ENCODE results near the gene CDKN2C. TPM values are rescaled to one million over a fixed set of nuclear protein-coding genes. Genes with fewer than 3 reads are reported as not detected.

CDKN2C gene
- total and polyA plus RNA-seq, 3 donors from 2014 or later: 7.4 to 9.5 (median 8.8) TPM

DNA sequence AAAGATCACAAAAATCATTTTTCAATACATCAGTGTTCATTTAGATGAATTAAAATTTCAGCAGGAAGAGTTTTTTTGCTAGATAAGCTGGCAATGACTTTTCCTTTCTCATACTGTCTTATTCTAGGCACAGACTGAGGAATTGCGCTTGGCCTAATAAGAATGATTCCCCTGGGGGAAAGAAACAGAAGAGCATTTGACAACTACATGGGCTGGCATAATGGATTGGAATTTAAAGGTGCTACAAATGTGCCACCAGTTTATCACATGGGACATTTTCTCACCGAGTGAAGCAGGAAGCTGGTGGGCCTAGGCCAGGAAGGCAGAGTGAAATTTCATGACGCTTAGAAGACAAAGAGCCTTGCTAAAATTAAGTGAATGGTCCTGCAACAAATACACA, 39.3 kb downstream of the CDKN2C start:
- no peak overlapping the region for H3K4me3 ChIP-seq
- no peak overlapping the region for H3K27ac ChIP-seq
- no peaks in the 10 kb centered on the region for H3K27me3 ChIP-seq
- whole genome bisulfite sequencing, 2 donors: 77 to 80% methylated on average over 3 of the region's 3 CpGs
- H3K9me3 ChIP-seq: no peaks in the 10 kb centered on the region
- intact Hi-C loops (cut with DNase I; ENCODE audit: low total_unique reads): no loop called here
- TF ChIP-seq, protein P1, sequence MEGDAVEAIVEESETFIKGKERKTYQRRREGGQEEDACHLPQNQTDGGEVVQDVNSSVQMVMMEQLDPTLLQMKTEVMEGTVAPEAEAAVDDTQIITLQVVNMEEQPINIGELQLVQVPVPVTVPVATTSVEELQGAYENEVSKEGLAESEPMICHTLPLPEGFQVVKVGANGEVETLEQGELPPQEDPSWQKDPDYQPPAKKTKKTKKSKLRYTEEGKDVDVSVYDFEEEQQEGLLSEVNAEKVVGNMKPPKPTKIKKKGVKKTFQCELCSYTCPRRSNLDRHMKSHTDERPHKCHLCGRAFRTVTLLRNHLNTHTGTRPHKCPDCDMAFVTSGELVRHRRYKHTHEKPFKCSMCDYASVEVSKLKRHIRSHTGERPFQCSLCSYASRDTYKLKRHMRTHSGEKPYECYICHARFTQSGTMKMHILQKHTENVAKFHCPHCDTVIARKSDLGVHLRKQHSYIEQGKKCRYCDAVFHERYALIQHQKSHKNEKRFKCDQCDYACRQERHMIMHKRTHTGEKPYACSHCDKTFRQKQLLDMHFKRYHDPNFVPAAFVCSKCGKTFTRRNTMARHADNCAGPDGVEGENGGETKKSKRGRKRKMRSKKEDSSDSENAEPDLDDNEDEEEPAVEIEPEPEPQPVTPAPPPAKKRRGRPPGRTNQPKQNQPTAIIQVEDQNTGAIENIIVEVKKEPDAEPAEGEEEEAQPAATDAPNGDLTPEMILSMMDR (IDR thresholded peaks at IDR 0.05): no peak
- TF ChIP-seq POLR2A (IDR thresholded peaks at IDR 0.05): no peak
- no peaks in the 10 kb centered on the region for H3K4me1 ChIP-seq
- H3K36me3 ChIP-seq (ENCODE audit: low read depth, missing control alignments): no peaks in the 10 kb centered on the region
- DNase-seq: no peak

DNA sequence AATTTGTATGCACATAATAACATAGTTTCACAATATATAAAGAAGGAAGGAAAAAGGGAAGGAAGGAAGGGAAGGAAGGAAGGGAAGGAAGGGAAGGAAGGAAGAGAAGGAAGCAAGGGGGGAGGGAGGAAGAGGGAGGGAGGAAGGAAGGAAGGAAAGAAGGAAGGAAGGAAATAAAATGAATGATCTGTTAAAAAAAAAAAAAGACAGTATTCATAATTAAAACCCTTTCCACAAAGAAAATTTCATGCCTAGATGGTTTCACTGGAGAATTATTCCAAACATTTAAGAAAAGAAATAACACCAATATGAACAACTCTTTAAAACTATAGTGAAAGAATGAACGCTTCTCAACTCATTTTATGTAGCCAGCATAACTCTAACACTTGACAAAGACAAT, 44.8 kb downstream of the CDKN2C start:
- intact Hi-C loops (cut with DNase I; ENCODE audit: low total_unique reads): no loop called here
- Histone ChIP-seq H3K36me3 (ENCODE audit: low read depth, missing control alignments) (no peaks in the 10 kb centered on the region), H3K9me3 (no peaks in the 10 kb centered on the region), H3K4me1 (no peaks in the 10 kb centered on the region), H3K27ac (no peak overlapping the region), H3K27me3 (no peaks in the 10 kb centered on the region), H3K4me3 (no peak overlapping the region)
- TF ChIP-seq POLR2A (IDR thresholded peaks at IDR 0.05): no peak
- TF ChIP-seq, protein P1 (IDR thresholded peaks at IDR 0.05): no peak
- DNase-seq: no peak
- 84 to 90% methylated on average over 1 of the region's 1 CpG for WGBS, 2 donors

DNA sequence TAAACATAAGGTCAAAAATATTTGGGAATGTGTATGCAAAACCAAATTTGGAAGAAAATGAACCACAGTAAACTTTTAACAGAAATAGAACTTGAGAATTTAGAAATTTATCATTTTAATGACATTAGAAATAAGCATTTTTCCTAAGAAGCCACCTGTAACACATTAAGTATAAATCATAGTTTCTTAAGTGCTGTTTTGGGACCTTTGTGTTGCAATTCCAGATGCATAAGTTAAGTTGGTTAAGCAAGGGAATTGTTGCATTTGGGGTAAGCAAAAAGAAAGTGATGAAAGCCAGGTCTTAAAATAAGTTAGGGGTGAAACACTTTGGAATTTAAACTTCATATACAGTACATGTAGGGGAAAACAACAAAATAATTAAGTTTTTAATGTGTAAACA, 49.8 kb downstream of the CDKN2C start:
- intact Hi-C loops (cut with DNase I; ENCODE audit: low total_unique reads): no loop called here

More for the DNA sequence above, 49.8 kb downstream of the CDKN2C start:
- Histone ChIP-seq H3K4me1 (no peaks in the 10 kb centered on the region), H3K4me3 (no peak overlapping the region), H3K27me3 (no peaks in the 10 kb centered on the region), H3K27ac (no peak overlapping the region), H3K9me3 (no peaks in the 10 kb centered on the region), H3K36me3 (ENCODE audit: low read depth, missing control alignments) (no peaks in the 10 kb centered on the region)
- DNase-seq: no peak
- TF ChIP-seq, protein P1 (IDR thresholded peaks at IDR 0.05): no peak
- TF ChIP-seq POLR2A (IDR thresholded peaks at IDR 0.05): no peak

Other genes with a start within 250 kb of the CDKN2C start
- 10 to 100 TPM; 46.5 to 61.6 TPM for gene FAF1, start 10.0 kb upstream of the CDKN2C start, total RNA-seq
- gene FAF1, start 10.0 kb upstream of the CDKN2C start, polyA plus RNA-seq (ENCODE audit: insufficient read depth, low read depth, low replicate concordance): 236 TPM
- 1 to 10 TPM; 6.6 to 8.2 TPM for gene C1orf185, start 132.0 kb downstream of the CDKN2C start, total RNA-seq
- gene C1orf185, start 132.0 kb downstream of the CDKN2C start, polyA plus RNA-seq (ENCODE audit: insufficient read depth, low read depth, low replicate concordance): 32.8 TPM